ENCODE results near the gene GGTLC1.
"Not testable (repeated sequence)": the region's sequence is repeated elsewhere in the genome, so short reads cannot be mapped to it uniquely, and the experiment has no call there.

The GGTLC1 gene

GRCh38 chr20:23988561-23988960, at the start of gene GGTLC1:
TSS of gene GGTLC1 (minus strand) at chr20:23988779. CDS start at chr20:23986611, 2,168 bp downstream.
- DNase-seq (ENCODE audit: low read depth in 3 of 3), result no peak

GRCh38 chr20:24034820-24035219, 46.2 kb upstream of the GGTLC1 start:
- no peak for DNase-seq (ENCODE audit: low read depth in 3 of 3)

- no peak for DNase-seq (ENCODE audit: low read depth in 3 of 3)
Observed at GRCh38 chr20:24033565-24033964, 45.0 kb upstream of the GGTLC1 start.

- DNase-seq (ENCODE audit: low read depth in 3 of 3), result no peak
Observed at GRCh38 chr20:24033151-24033550, 44.6 kb upstream of the GGTLC1 start.

GRCh38 chr20:24032400-24032898, 43.9 kb upstream of the GGTLC1 start:
- no peak for DNase-seq (ENCODE audit: low read depth in 3 of 3)

GRCh38 chr20:24027229-24027628, 38.6 kb upstream of the GGTLC1 start:
- peak; percentile 21 to 67 (median 53) for DNase-seq (ENCODE audit: low read depth in 3 of 3)

- DNase-seq (ENCODE audit: low read depth in 3 of 3), result no peak
Observed at GRCh38 chr20:24022621-24023180, 34.1 kb upstream of the GGTLC1 start.

- DNase-seq (ENCODE audit: low read depth in 3 of 3), result no peak
Observed at GRCh38 chr20:24018796-24019195, 30.2 kb upstream of the GGTLC1 start.

- DNase-seq (ENCODE audit: low read depth in 3 of 3), result no peak
Observed at GRCh38 chr20:24017458-24017755, 28.8 kb upstream of the GGTLC1 start.

- no peak for DNase-seq (ENCODE audit: low read depth in 3 of 3)
Observed at GRCh38 chr20:24016607-24017457, 28.3 kb upstream of the GGTLC1 start.

- no peak for DNase-seq (ENCODE audit: low read depth in 3 of 3)
Observed at GRCh38 chr20:24013953-24014352, 25.4 kb upstream of the GGTLC1 start.

- no peak for DNase-seq (ENCODE audit: low read depth in 3 of 3)
Observed at GRCh38 chr20:24011282-24011681, 22.7 kb upstream of the GGTLC1 start.

GRCh38 chr20:24007758-24008157, 19.2 kb upstream of the GGTLC1 start:
- no peak for DNase-seq (ENCODE audit: low read depth in 3 of 3)

GRCh38 chr20:24007073-24007595, 18.6 kb upstream of the GGTLC1 start:
- no peak for DNase-seq (ENCODE audit: low read depth in 3 of 3)

GRCh38 chr20:24006626-24007025, 18.0 kb upstream of the GGTLC1 start:
- no peak for DNase-seq (ENCODE audit: low read depth in 3 of 3)

- no peak for DNase-seq (ENCODE audit: low read depth in 3 of 3)
Observed at GRCh38 chr20:24004471-24004870, 15.9 kb upstream of the GGTLC1 start.

- DNase-seq (ENCODE audit: low read depth in 3 of 3), result no peak
Observed at GRCh38 chr20:24002896-24003295, 14.3 kb upstream of the GGTLC1 start.

- no peak for DNase-seq (ENCODE audit: low read depth in 3 of 3)
Observed at GRCh38 chr20:24001712-24002405, 13.3 kb upstream of the GGTLC1 start.

- no peak for DNase-seq (ENCODE audit: low read depth in 3 of 3)
Observed at GRCh38 chr20:23998844-23999243, 10.3 kb upstream of the GGTLC1 start.

- no peak for DNase-seq (ENCODE audit: low read depth in 3 of 3)
Observed at GRCh38 chr20:23998392-23998791, 9.8 kb upstream of the GGTLC1 start.

GRCh38 chr20:23995905-23996666, 7.5 kb upstream of the GGTLC1 start:
- peak; percentile 8 to 38 (median 28) for DNase-seq (ENCODE audit: low read depth in 3 of 3)

GRCh38 chr20:23995291-23995690, 6.7 kb upstream of the GGTLC1 start:
- not testable (repeated sequence) for DNase-seq (ENCODE audit: low read depth in 3 of 3)
